ENCODE results near the gene ZNF512. TPM values are rescaled to one million over a fixed set of nuclear protein-coding genes. Genes with fewer than 3 reads are reported as not detected.

The ZNF512 gene
- total RNA-seq, 1 experiment from 2014 or later, result 38.9 TPM

DNA sequence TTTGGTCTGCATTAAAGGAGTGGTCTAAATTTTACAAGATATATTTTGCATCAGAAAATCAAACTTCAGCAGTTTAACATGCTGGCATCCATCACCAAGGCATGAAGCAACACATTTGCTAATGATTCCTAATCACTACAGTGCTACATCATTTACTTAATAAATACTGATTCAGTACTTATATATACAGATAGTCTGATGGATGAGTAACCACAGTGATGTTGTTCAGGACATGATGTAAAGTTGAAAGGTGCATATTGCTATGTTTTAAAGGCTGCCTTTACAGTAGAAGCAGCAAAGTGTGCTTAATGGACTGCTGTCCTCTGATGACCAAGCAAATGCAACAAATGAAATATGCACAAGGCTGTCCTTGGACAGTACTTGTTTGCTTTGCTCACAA lies 69.5 kb downstream of the ZNF512 start:
- CTCF ChIA-PET, result no interaction called here

DNA sequence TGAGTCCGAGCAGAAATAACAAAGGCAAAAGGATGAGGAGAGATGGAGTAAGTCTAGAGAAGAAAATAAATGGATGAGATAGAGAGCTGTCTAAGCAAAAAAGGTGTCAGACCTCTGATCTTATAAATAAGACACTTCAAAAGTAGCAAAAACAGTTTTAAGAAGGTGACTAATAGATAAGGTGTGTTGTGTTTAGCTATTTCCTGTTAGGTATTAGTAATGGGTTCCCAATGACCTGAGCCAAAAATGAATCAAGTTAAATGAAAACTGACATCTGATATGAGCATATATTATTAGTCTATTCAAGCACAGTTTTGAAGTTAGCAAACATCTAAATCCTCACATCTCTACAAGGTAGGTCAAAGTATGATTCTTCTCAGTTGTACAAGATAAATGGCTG lies 69.9 kb downstream of the ZNF512 start:
- DNase-seq, result no peak
- no peaks in the 10 kb centered on the region for H3K27me3 Mint-ChIP-seq (ENCODE audit: insufficient read depth, unreplicated experiment)
- intact Hi-C loops (cut with micrococcal nuclease; ENCODE audit: unreplicated experiment), result no loop called here
- no peak overlapping the region for H3K27ac Mint-ChIP-seq (ENCODE audit: unreplicated experiment)
- 0 out of 2 replicates have a peak, but pooled peaks cover 3% of the 10 kb centered on the region for H3K4me1 ChIP-seq
- no peak overlapping the region for H3K4me3 Mint-ChIP-seq (ENCODE audit: unreplicated experiment)
- ChIA-PET CTCF (no interaction called here), POLR2A (interaction anchor here (0.5 kb wide), 1 partner anchor 66 kb away, joined by 3 read pairs; no protein-coding TSS in a partner anchor)
- TF ChIP-seq, protein P1, sequence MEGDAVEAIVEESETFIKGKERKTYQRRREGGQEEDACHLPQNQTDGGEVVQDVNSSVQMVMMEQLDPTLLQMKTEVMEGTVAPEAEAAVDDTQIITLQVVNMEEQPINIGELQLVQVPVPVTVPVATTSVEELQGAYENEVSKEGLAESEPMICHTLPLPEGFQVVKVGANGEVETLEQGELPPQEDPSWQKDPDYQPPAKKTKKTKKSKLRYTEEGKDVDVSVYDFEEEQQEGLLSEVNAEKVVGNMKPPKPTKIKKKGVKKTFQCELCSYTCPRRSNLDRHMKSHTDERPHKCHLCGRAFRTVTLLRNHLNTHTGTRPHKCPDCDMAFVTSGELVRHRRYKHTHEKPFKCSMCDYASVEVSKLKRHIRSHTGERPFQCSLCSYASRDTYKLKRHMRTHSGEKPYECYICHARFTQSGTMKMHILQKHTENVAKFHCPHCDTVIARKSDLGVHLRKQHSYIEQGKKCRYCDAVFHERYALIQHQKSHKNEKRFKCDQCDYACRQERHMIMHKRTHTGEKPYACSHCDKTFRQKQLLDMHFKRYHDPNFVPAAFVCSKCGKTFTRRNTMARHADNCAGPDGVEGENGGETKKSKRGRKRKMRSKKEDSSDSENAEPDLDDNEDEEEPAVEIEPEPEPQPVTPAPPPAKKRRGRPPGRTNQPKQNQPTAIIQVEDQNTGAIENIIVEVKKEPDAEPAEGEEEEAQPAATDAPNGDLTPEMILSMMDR (IDR thresholded peaks at IDR 0.05; ENCODE audit: insufficient read depth in 1 of 2, low read depth in 1 of 2, low read length in 1 of 2, severe bottlenecking in 1 of 2, unreplicated experiment in 1 of 2), result no peak
- H3K36me3 ChIP-seq (ENCODE audit: control insufficient read depth, insufficient read depth, low read length), result peaks cover 9% of the 10 kb centered on the region
- peaks cover 6% of the 10 kb centered on the region for H3K4me1 Mint-ChIP-seq (ENCODE audit: low read depth, unreplicated experiment)
- no TSS peak for BruUV-seq (replicated peaks)
- no peaks in the 10 kb centered on the region for H3K27me3 ChIP-seq (replicated peaks; ENCODE audit: control insufficient read depth, insufficient read depth, low read length)
- no peaks in the 10 kb centered on the region for H3K9me3 ChIP-seq
- peaks cover 79% of the 10 kb centered on the region for H3K36me3 Mint-ChIP-seq (ENCODE audit: insufficient read depth, unreplicated experiment)
- no peaks in the 10 kb centered on the region for H3K9me3 Mint-ChIP-seq (ENCODE audit: unreplicated experiment)
- no peak overlapping the region for H3K4me3 ChIP-seq (ENCODE audit: low read depth, low read length)

More for the DNA sequence above, 69.5 kb downstream of the ZNF512 start:
- Mint-ChIP-seq H3K27ac (ENCODE audit: unreplicated experiment) (no peak overlapping the region), H3K4me1 (ENCODE audit: low read depth, unreplicated experiment) (peaks cover 6% of the 10 kb centered on the region), H3K36me3 (ENCODE audit: insufficient read depth, unreplicated experiment) (peaks cover 81% of the 10 kb centered on the region), H3K27me3 (ENCODE audit: insufficient read depth, unreplicated experiment) (no peaks in the 10 kb centered on the region), H3K4me3 (ENCODE audit: unreplicated experiment) (no peak overlapping the region), H3K9me3 (ENCODE audit: unreplicated experiment) (no peaks in the 10 kb centered on the region)
- H3K36me3 ChIP-seq (ENCODE audit: control insufficient read depth, insufficient read depth, low read length), result peaks cover 9% of the 10 kb centered on the region
- no TSS peak for BruUV-seq (replicated peaks)
- POLR2A ChIA-PET, result no interaction called here
- intact Hi-C loops (cut with micrococcal nuclease; ENCODE audit: unreplicated experiment), result no loop called here
- DNase-seq, result no peak
- TF ChIP-seq, protein P1 (IDR thresholded peaks at IDR 0.05; ENCODE audit: insufficient read depth in 1 of 2, low read depth in 1 of 2, low read length in 1 of 2, severe bottlenecking in 1 of 2, unreplicated experiment in 1 of 2), result no peak
- no peaks in the 10 kb centered on the region for H3K27me3 ChIP-seq (replicated peaks; ENCODE audit: control insufficient read depth, insufficient read depth, low read length)
- 0 out of 2 replicates have a peak, but pooled peaks cover 3% of the 10 kb centered on the region for H3K4me1 ChIP-seq
- H3K4me3 ChIP-seq (ENCODE audit: low read depth, low read length), result no peak overlapping the region
- H3K9me3 ChIP-seq, result no peaks in the 10 kb centered on the region

DNA sequence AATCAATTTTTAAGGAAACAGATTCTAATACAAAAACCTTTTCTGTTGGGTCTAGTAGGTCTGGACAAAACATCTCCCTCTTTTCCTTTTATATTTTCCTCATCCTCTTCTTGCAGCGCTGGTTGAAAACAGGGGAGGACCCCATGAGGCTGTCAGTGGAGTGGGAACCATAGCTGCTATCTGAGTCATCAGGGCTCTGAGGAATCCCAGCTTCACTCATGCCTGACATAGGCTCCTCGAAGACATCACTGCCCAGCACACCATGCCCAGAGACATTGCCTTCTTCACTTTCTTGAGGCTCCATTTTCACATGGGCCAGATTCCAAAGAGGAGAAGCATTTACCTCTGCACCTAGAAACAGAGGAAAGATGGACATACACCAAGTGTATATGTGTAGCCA lies 70.6 kb downstream of the ZNF512 start:
- no peaks in the 10 kb centered on the region for H3K9me3 Mint-ChIP-seq (ENCODE audit: unreplicated experiment)
- no peak overlapping the region for H3K27ac Mint-ChIP-seq (ENCODE audit: unreplicated experiment)
- H3K4me1 Mint-ChIP-seq (ENCODE audit: low read depth, unreplicated experiment), result peaks cover 6% of the 10 kb centered on the region
- ChIA-PET CTCF (no interaction called here), POLR2A (interaction anchor here (0.5 kb wide), 1 partner anchor 67 kb away, joined by 3 read pairs; no protein-coding TSS in a partner anchor)
- H3K9me3 ChIP-seq, result no peaks in the 10 kb centered on the region
- H3K36me3 Mint-ChIP-seq (ENCODE audit: insufficient read depth, unreplicated experiment), result peaks cover 73% of the 10 kb centered on the region
- peaks cover 7% of the 10 kb centered on the region for H3K36me3 ChIP-seq (ENCODE audit: control insufficient read depth, insufficient read depth, low read length)
- H3K27me3 ChIP-seq (replicated peaks; ENCODE audit: control insufficient read depth, insufficient read depth, low read length), result no peaks in the 10 kb centered on the region
- no peaks in the 10 kb centered on the region for H3K27me3 Mint-ChIP-seq (ENCODE audit: insufficient read depth, unreplicated experiment)
- H3K4me1 ChIP-seq, result 0 out of 2 replicates have a peak, but pooled peaks cover 3% of the 10 kb centered on the region
- no peak for DNase-seq
- H3K4me3 Mint-ChIP-seq (ENCODE audit: unreplicated experiment), result no peak overlapping the region
- intact Hi-C loops (cut with micrococcal nuclease; ENCODE audit: unreplicated experiment), result no loop called here
- TF ChIP-seq, protein P1 (IDR thresholded peaks at IDR 0.05; ENCODE audit: insufficient read depth in 1 of 2, low read depth in 1 of 2, low read length in 1 of 2, severe bottlenecking in 1 of 2, unreplicated experiment in 1 of 2), result no peak
- no peak overlapping the region for H3K4me3 ChIP-seq (ENCODE audit: low read depth, low read length)
- no TSS peak for BruUV-seq (replicated peaks)

All from Caco-2 (cell line).